NCI-H460 (cell line): Measurements from ENCODE around the gene SNAP47. TPM values are rescaled to one million over a fixed set of nuclear protein-coding genes. Genes with fewer than 3 reads are reported as not detected.

Experiments
- DNase-seq: peaks from one replicate; pipeline ENCODE4 v3.0.0-alpha.2; 2016; ENCODE audit warnings: low read depth; ENCODE audit errors: extremely low read depth
- total RNA-seq: library from RNA; depleted of rRNA; stranded (reverse); fragments of >200 nt; shearing (Covaris generic); gene quantifications from 2 replicates; pipeline ENCODE4 v1.2.3, GENCODE V29; 2014

SNAP47 gene
- total RNA-seq, 1 experiment from 2014 or later, result 47.2 TPM

GRCh38 chr1:227731696-227732585 is 3.3 kb upstream of the SNAP47 start:
- no peak for DNase-seq

GRCh38 chr1:227732586-227733308 is 2.5 kb upstream of the SNAP47 start:
- DNase-seq, result no peak

GRCh38 chr1:227733309-227733705 is 1.9 kb upstream of the SNAP47 start:
- no peak for DNase-seq

- no peak for DNase-seq
Observed at GRCh38 chr1:227733751-227734545, 1.3 kb upstream of the SNAP47 start.

- no peak for DNase-seq
Observed at GRCh38 chr1:227734546-227734855, 734 bp upstream of the SNAP47 start.

GRCh38 chr1:227735539-227736285 is 477 bp downstream of the SNAP47 start:
- DNase-seq, result no peak

- DNase-seq, result no peak
Observed at GRCh38 chr1:227736814-227737432, 1.7 kb downstream of the SNAP47 start.

- DNase-seq, result no peak
Observed at GRCh38 chr1:227738820-227739219, 3.6 kb downstream of the SNAP47 start.

GRCh38 chr1:227739636-227740035 is 4.4 kb downstream of the SNAP47 start:
- no peak for DNase-seq

- no peak for DNase-seq
Observed at GRCh38 chr1:227740401-227740960, 5.2 kb downstream of the SNAP47 start.

GRCh38 chr1:227741166-227741870 is 6.1 kb downstream of the SNAP47 start:
- no peak for DNase-seq

- no peak for DNase-seq
Observed at GRCh38 chr1:227742738-227743715, 7.8 kb downstream of the SNAP47 start.

GRCh38 chr1:227744668-227745067 is 9.4 kb downstream of the SNAP47 start:
- no peak for DNase-seq

- DNase-seq, result no peak
Observed at GRCh38 chr1:227745568-227746265, 10.5 kb downstream of the SNAP47 start.

GRCh38 chr1:227746676-227747075 is 11.4 kb downstream of the SNAP47 start:
- DNase-seq, result no peak

- no peak for DNase-seq
Observed at GRCh38 chr1:227747382-227747781, 12.1 kb downstream of the SNAP47 start.

GRCh38 chr1:227747948-227748495 is 12.8 kb downstream of the SNAP47 start:
- DNase-seq, result no peak
